ENCODE results near the gene XYLB.

Gene XYLB

DNA sequence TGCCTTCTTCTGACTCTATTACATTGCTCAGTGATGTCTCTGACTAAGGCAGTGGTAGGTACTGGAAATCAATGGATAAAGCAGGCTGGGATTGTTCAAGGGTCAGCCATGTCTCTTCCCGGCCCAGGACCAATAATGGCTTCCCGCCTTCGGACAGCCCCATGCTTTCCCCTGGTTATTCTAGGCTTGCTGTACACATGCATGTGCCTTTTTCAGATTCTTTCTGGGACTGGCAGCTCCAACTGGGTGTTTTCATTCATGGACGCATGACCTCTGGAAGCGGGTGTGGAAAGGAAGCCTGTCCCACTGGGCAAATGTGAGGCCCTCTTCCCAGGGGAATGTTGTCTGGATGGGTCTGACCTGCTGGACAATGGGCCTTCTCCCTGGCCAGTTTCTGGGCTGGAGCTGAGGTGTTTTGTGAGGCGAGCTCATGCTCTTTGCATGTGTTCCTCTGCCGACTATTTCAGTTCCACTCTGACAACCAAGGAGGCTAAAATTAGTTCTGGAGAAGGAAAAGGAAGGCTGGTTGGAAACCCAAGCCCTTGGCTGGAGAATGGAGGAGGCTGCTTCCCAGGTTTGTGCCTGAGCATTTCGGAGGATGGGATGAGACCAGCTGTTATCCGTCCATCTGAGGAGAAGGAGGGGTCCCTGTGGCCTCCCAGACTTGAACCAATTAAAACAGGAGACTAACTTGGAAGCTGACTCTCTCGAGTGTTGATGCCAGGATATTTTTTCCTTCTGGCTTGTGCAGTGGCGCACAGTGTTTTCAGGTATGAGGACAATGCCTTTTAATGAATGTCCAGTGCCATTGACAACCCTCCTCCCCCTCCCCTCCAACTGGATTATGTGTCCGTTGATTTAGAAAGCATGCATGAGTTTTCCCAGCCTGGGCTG lies 114.0 kb downstream of the XYLB start:
- no peak for DNase-seq (ENCODE audit: low spot score)
- Histone ChIP-seq H3K4me1 (ENCODE audit: insufficient read depth, poor library complexity, severe bottlenecking) (peaks cover 4% of the 10 kb centered on the region), H3K27ac (ENCODE audit: poor library complexity, severe bottlenecking) (no peak overlapping the region), H3K36me3 (ENCODE audit: low read depth) (no peaks in the 10 kb centered on the region), H3K9me3 (ENCODE audit: severe bottlenecking) (no peaks in the 10 kb centered on the region), H3K4me3 (ENCODE audit: severe bottlenecking) (no peak overlapping the region), H3K27me3 (ENCODE audit: insufficient read depth, poor library complexity, severe bottlenecking) (no peaks in the 10 kb centered on the region)
- ATAC-seq (ENCODE audit: low read depth), result no peak
- TF ChIP-seq, protein P1, sequence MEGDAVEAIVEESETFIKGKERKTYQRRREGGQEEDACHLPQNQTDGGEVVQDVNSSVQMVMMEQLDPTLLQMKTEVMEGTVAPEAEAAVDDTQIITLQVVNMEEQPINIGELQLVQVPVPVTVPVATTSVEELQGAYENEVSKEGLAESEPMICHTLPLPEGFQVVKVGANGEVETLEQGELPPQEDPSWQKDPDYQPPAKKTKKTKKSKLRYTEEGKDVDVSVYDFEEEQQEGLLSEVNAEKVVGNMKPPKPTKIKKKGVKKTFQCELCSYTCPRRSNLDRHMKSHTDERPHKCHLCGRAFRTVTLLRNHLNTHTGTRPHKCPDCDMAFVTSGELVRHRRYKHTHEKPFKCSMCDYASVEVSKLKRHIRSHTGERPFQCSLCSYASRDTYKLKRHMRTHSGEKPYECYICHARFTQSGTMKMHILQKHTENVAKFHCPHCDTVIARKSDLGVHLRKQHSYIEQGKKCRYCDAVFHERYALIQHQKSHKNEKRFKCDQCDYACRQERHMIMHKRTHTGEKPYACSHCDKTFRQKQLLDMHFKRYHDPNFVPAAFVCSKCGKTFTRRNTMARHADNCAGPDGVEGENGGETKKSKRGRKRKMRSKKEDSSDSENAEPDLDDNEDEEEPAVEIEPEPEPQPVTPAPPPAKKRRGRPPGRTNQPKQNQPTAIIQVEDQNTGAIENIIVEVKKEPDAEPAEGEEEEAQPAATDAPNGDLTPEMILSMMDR (IDR thresholded peaks at IDR 0.05; ENCODE audit: poor library complexity, severe bottlenecking), result no peak
